ENCODE data around the gene BCKDK.

The BCKDK gene

GRCh38 chr16:31080756-31081419 is 27.3 kb upstream of the BCKDK start:
- no peak for DNase-seq

- no peak for DNase-seq
Observed at GRCh38 chr16:31081428-31082351, 26.5 kb upstream of the BCKDK start.

GRCh38 chr16:31082368-31083045 is 25.7 kb upstream of the BCKDK start:
- DNase-seq = no peak

GRCh38 chr16:31083081-31083480 is 25.1 kb upstream of the BCKDK start:
- DNase-seq = no peak

GRCh38 chr16:31083556-31083955 is 24.6 kb upstream of the BCKDK start:
- DNase-seq = no peak

- no peak for DNase-seq
Observed at GRCh38 chr16:31083981-31084380, 24.2 kb upstream of the BCKDK start.

- no peak for DNase-seq
Observed at GRCh38 chr16:31084584-31085302, 23.4 kb upstream of the BCKDK start.

GRCh38 chr16:31085411-31085810 is 22.8 kb upstream of the BCKDK start:
- DNase-seq = no peak

GRCh38 chr16:31085873-31086628 is 22.1 kb upstream of the BCKDK start:
- no peak for DNase-seq

- DNase-seq = no peak
Observed at GRCh38 chr16:31086629-31086906, 21.6 kb upstream of the BCKDK start.

GRCh38 chr16:31087481-31087880 is 20.7 kb upstream of the BCKDK start:
- DNase-seq = no peak

- DNase-seq = no peak
Observed at GRCh38 chr16:31087971-31088370, 20.2 kb upstream of the BCKDK start.

GRCh38 chr16:31088459-31089183 is 19.6 kb upstream of the BCKDK start, which contains the start of gene PRSS53:
Gene PRSS53 (minus strand): TSS chr16:31088943. CDS start chr16:31088809, 134 bp downstream.
- DNase-seq = no peak

GRCh38 chr16:31089199-31089598 is 19.0 kb upstream of the BCKDK start:
- no peak for DNase-seq

GRCh38 chr16:31090540-31090939 is 17.6 kb upstream of the BCKDK start:
- no peak for DNase-seq

- no peak for DNase-seq
Observed at GRCh38 chr16:31092330-31092729, 15.9 kb upstream of the BCKDK start.

GRCh38 chr16:31093132-31093703 is 15.0 kb upstream of the BCKDK start:
- no peak for DNase-seq

GRCh38 chr16:31094088-31094423 is 14.1 kb upstream of the BCKDK start:
- DNase-seq = no peak

GRCh38 chr16:31094424-31095120 is 13.6 kb upstream of the BCKDK start, which contains the start of gene VKORC1:
Gene VKORC1 (minus strand): TSS chr16:31094797. CDS start chr16:31094729, 68 bp downstream.
- peak; percentile 83 to 86 for DNase-seq

GRCh38 chr16:31099860-31100638 is 8.1 kb upstream of the BCKDK start:
- no peak for DNase-seq
